Measurements from ENCODE around the gene TPCN1.
A peak's percentile ranks its signal among the peaks of the same experiment; 100 is the strongest.

TPCN1 gene

DNA sequence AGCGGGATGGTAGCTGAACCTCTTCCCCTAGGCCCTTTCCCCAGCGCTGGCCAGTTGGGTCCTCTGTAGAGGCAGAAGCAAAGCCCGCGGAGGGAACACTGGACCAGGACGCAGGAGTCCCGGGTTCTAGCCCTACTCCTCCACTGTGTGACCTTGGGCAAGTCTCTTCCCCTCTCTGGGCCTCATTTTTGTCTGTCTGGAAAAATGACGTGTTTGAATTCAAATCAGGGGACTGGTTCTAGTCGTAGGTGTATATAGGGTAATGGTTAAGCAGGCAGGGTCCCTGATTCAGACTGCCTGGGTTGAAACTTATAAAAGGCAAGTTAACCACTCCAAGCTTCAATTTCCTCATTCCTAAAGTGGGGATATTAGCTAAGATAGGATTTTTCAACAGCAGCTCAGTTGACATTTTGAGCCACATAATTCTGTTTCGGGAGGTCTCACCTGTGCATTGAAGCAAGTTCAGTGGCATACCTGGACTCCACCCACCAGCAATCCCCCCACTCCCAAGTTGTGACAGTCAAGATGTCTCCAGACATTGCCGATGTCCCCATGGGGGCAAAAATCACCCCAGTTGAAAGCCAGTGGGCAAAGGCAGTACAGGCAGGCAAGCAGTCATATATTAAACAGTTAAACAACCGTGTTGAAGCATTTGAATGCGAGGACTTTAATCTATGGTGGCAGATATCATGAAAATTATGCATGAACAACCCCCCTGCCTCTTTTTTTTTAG, 899 bp downstream of the TPCN1 start:
- ChIA-PET POLR2A (ENCODE audit: low non-redundant PET) (interaction anchor here (0.6 kb wide), 2 partner anchors 29 to 113 kb away, joined by 4 read pairs; partner anchors contain the start of gene SLC8B1), CTCF (interaction anchor here (0.6 kb wide), 2 partner anchors 33 to 733 kb away, joined by 3 read pairs; no protein-coding TSS in a partner anchor)
- no peak for TF ChIP-seq CTCF (conservative IDR thresholded peaks at IDR 0.05; ENCODE audit: low read depth)
- no peak for DNase-seq (ENCODE audit: low spot score)
- peak overlapping the region; percentile 76 for H3K27ac ChIP-seq

- CTCF ChIA-PET: no interaction called here
These were observed 1.7 kb downstream of the TPCN1 start for GRCh38 chr12:113222730-113223531.

DNA sequence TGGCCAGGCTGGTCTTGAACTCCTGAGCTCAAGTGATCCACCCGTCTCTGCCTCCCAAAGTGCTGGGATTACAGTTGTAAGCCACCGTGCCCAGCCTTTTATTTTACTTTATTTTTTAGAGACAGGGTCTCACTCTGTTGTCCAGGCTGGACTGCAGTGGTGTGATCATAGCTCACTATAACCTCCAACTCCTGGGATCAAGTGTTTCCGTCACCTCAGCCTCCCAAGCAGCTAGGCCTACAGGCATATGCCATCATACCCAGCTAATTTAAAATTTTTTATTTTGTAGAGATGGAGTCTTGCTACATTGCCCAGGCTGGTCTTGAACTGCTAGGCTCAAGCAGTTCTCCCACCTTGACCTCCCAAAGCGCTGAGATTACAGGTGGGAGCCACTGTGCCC, 3.7 kb downstream of the TPCN1 start:
- TF ChIP-seq CTCF (conservative IDR thresholded peaks at IDR 0.05; ENCODE audit: low read depth): no peak
- no peak for DNase-seq (ENCODE audit: low spot score)
- peak overlapping the region; percentile 10; the same call in 1 of the 2 replicates for H3K27ac ChIP-seq
- POLR2A ChIA-PET (ENCODE audit: low non-redundant PET): no interaction called here
- CTCF ChIA-PET: no interaction called here

More at GRCh38 chr12:113222730-113223531, 1.7 kb downstream of the TPCN1 start:
- peak overlapping the region; percentile 77 for H3K27ac ChIP-seq
- POLR2A ChIA-PET (ENCODE audit: low non-redundant PET): interaction anchor here (1.5 kb wide), 1 partner anchor 10 kb away, joined by 6 read pairs; no protein-coding TSS in a partner anchor
- DNase-seq (ENCODE audit: low spot score): peak; percentile 32
- no peak for TF ChIP-seq CTCF (conservative IDR thresholded peaks at IDR 0.05; ENCODE audit: low read depth)

DNA sequence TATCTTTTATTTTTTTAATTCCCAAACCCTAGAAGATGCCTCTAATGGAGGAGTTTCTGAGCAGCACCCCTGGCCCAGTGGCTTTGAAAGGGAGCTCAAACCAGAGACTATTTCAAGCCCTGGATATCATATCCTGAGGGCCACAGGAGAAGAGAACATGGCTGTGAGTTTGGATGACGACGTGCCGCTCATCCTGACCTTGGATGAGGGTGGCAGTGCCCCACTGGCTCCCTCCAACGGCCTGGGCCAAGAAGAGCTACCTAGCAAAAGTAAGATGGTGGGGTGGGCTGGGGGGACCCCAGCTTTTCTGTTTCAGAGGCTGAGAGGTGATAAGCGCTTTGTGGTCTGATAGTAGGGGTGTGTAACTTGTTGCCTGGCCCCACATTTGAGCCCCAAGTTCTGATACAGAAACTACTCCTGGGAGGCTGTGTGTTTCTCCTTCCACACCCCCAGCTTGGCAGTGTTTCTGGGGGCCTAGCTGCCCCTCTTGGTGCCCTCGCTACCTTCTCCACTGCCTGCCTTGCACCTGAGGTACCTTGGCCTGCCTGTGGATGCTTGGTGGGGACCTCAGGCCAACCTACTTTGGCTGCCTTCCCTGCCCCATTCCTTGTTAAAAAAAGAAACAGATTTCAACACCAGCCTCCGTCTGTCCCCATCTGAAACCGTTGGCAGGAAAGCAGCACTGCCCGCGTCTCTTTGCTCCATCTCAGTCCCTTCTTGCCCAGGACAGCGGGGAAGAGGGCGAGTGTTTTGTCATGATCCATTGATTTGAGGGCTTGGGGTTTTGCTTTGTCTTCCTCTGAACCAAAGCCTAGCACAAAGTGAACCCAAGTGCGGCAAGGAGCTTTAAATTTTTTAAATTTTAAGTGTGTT, 5.7 kb downstream of the TPCN1 start:
- DNase-seq (ENCODE audit: low spot score): no peak
- TF ChIP-seq CTCF (conservative IDR thresholded peaks at IDR 0.05; ENCODE audit: low read depth): no peak
- ChIA-PET POLR2A (ENCODE audit: low non-redundant PET) (interaction anchor here (0.6 kb wide), 1 partner anchor 14 kb away, joined by 3 read pairs; no protein-coding TSS in a partner anchor), CTCF (no interaction called here)
- H3K27ac ChIP-seq: peak overlapping the region; percentile 34

DNA sequence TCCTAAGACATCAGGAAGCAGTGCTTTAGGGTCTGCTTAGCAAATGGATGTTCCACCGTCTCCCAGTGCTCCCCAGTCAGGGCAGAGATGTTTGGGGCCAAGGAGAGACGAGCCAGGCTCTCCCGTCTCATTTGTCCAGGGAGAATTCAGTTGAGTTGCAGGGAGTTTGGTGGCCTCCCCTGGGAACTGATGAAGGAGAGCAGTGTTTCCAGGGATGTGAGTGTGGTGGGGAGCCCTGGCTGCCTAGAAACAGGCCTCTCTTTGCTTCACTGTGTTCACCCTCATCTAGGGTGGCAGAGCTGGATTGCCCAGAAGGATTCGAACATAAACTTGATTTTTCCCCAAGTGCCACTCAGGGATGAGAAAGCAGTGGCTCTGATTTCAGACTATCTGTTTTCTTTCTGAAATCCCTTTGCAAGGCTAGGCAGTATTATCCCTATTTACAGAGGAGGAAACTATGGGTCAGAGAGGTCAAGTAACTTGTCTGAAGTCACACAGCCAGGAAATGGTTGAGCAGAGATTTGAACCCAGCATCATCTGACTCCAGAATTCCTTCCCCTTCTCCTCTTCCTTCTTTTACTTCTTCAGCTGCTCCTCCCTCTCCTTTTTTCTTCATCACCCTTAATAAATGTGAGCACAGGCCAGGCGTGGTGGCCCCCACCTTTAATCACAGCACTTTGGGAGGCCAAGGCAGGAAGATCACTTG, 6.6 kb downstream of the TPCN1 start:
- H3K27ac ChIP-seq: peak overlapping the region; percentile 34

More for the DNA sequence above, 6.6 kb downstream of the TPCN1 start:
- TF ChIP-seq CTCF (conservative IDR thresholded peaks at IDR 0.05; ENCODE audit: low read depth): no peak
- ChIA-PET CTCF (no interaction called here), POLR2A (ENCODE audit: low non-redundant PET) (no interaction called here)
- no peak for DNase-seq (ENCODE audit: low spot score)
